ENCODE data around the gene RBCK1.
A peak's percentile ranks its signal among the peaks of the same experiment; 100 is the strongest.
"Not testable (repeated sequence)": the region's sequence is repeated elsewhere in the genome, so short reads cannot be mapped to it uniquely, and the experiment has no call there.

Gene RBCK1

DNA sequence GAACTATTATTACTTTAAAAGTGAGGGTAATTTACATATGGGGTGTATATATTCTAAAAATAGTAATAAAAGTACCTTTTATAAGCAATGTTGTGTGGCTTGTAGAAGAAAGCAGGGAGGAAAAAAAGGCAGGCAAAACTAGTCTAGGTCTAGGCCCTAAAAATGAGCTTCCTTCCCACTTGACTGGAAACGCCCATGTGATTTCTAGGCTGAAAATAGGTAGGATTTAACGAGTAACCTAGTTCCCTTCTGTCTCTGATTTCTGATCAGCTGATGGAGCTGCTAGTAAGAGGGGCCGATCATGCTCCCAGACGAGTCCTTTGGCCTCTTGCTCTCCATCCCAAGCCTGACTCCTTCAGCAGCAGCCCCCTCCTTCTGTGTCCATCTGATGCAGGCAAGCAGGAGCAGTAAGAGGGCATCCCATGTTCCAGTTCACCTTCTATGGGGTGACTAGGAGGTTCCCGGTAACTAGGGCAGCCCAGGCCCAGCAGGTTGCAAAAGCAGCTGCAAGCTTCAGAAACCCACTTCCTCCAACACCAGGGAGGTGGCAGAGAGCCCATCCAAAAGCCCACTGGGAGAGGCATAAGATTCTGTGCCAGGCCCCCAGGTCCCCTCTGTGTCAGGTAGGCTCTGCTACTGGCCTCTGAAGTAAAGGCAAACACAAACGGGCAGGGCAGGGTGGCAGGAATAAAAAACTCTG, 29.8 kb downstream of the RBCK1 start:
- no peak for DNase-seq (ENCODE audit: low spot score)

DNA sequence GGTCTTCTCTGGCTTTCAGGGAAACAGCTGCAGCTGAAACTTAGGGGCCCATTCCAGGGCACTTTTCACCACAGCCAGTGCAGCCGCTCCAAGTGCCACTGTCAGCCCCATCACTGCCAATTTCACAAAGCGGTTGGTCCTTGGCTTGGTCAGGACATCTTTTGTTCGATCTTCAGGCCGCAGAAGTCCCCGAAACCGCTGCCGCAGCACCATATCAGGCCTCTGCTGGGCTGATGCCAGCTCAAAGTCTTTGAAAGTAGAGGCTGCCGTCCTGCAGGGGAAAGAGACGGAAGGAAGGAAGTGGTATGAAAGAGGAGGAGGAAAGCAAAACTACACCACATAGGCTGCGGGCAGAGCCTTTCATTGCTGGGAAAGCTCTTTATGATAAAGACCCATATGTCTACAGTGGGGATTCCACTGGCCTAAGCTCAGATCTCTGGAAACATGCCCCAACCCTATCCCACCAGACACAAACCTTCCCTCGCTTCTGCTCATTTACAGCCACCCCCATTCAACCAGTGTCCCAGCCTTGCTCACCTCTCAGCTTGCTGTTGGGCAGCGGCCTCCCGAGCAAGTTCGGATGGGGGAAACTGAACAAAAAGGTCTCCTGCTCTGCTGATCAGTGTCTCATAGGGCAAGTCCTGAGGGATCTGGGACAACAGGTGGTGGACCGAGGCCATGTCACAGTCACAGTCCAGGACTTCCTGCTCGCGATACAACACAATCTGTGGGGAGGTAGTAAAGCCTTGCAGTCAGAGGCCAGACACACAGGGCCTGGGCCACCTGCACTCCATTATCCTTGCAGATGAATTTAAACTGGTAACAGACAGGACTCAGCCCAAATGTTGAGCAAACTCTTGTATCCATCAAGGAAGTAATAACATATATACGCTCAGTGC, 30.7 kb downstream of the RBCK1 start:
- peak; percentile 63 for DNase-seq (ENCODE audit: low spot score)

DNA sequence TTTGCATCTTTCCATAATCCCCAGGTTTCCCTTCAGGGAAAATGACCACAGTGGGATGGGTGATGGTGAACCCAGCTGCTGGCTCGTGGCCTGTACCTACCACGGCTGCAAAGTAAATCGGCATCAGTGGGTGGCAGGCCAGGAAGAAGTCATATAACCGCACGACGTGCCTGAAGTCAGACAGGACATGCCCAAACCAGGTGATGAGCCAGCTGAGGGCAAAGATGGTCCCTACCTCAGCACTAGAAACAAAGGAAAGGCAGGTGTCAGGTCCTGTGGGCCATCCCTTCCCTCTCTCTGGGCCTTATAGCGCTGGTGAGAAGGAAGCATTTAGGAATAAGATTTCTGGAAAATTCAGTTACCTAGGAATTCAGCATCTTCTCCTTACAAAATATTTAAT, 32.0 kb downstream of the RBCK1 start:
- DNase-seq (ENCODE audit: low spot score): no peak

DNA sequence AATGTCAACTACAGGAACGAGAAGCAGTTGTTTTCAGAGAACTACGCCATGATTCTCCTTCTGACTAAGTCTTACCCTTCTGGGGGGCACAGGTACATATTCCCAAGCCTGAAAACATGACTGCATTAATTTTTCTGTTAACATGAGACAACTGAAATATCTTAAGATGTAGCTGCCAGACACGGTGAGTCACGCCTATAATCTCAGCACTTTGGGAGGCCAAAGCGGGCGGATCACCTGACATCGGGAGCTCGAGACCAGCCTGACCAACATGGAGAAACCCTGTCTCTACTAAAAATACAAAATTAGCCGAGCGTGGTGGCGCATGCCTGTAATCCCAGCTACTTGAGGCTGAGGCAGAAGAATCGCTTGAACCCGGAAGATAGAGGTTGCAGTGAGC, 32.5 kb downstream of the RBCK1 start:
- DNase-seq (ENCODE audit: low spot score): no peak

DNA sequence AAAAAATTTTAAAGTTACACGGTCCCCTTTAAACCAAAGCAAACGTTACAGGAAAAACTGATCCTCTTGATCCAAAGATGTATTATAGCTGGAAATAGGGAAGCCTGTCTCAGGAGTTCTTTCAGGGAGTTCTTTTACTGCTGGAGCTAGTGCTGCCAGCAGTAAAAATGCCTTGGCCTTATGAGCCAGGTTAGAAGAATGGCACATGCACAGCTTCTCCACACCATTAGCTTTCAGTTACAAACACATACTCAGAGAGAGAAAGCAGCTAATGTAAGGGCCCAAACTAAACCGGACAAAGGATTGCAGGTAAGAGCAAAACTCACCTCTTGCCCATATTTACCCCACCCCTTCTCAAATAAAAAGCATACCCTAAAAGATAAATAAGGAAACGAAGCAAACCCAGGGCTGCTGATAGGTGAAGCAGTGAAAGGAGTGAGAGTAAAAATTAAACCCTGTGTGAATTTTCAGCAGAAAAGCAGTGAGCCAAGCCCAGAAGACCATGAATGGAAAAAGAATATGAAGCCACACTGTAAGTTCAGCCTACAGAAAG, 35.2 kb downstream of the RBCK1 start:
- no peak for DNase-seq (ENCODE audit: low spot score)

DNA sequence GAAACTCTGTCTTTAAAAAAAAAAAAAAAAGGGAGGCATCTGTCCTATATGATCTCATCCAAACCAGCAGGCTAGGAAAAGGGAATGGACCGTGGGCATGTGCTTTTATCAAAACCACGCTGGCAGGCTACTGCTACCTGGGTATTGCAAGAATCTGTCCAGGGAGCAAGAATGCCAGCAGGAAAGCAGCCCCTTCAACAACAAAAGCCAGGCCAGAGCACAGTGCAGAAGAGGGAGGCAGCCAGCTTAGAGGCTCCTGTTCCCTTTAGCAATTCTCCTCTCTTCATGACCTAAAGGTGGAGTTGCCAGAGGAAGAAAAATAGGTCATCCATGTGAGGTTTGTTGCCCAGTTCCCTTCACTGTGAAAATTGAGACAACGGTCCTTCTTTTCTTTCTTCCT, 36.0 kb downstream of the RBCK1 start:
- no peak for DNase-seq (ENCODE audit: low spot score)

DNA sequence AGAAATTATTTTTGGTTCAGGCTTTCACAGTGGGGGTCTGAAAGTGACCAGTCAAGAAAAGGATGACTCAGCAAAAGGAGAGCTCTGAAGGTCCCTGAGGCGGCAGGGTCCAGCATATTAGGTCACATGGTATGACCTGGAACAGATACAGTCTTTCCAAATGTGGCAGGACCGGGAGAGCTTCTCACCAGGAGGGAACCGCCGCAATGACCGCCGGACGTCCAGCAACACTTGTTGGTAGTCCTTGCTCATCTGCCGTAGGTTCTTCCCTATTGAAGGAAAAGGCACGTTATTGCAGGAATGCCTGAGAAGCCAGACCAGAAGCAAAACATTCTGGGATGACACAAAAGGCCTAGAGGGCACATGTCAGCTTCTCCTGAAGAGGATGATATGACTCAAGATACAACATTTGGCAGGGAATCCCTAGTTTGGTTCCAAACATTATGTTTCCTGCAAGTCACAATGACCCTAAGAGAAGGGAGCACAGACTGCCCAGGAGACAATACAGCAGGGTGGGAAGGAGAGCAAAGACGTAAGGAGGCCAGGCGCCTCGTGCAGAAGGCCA, 36.8 kb downstream of the RBCK1 start:
- no peak for DNase-seq (ENCODE audit: low spot score)

DNA sequence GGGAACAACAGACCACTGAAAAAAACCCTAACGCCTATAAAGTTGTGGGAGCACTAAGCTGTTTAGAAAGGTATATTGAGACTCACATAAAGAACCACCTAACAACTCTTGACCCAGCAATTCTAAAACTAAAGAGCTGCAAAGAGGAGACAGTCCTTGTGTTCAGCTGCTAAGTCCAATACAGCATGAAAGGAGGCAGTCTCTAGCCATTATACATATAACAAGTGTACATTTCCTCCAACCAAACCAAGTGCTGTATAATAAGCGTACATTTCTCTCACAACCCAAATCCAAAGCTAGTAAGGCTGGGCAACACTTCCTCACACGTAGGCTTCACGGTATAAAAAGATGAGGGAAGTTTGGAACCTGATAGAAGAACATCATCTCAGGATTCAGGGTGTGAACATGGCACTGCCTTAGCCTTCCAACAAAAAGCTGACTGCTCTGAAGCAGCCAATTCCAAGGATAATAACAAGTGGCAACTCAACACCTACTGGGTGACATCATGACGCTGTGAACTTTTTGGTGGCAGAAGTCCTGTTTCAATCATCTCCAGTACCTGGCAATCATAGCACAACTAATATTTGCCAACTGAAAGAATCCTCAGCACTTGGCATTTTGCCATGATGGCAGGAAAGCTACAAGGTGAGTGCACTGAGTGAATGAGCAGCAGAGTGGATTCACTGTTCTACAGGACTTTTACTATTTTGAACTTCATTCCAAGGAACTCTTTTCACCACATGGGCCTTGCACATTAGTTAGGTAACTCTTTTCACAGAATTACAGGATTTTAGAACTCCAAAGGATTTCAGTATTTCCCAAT, 37.6 kb downstream of the RBCK1 start:
- no peak for DNase-seq (ENCODE audit: low spot score)

DNA sequence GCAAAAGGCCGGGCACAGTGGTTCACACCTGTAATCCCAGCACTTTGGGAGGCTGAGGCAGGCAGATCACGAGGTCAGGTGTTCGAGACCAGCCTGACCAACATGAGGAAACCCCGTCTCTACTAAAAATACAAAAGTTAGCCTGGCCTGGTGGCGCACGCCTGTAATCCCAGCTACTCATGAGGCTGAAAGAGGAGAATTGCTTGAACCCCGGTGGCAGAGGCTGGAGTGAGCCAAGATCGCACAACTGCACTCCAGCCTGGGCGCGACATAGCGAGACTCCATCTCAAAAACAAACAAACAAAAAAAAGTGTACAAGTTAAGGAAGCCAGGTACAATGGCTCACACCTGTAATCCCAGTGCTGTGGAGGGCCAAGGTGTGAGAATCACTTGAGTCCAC, 43.9 kb downstream of the RBCK1 start:
- not testable (repeated sequence) for DNase-seq (ENCODE audit: low spot score)

DNA sequence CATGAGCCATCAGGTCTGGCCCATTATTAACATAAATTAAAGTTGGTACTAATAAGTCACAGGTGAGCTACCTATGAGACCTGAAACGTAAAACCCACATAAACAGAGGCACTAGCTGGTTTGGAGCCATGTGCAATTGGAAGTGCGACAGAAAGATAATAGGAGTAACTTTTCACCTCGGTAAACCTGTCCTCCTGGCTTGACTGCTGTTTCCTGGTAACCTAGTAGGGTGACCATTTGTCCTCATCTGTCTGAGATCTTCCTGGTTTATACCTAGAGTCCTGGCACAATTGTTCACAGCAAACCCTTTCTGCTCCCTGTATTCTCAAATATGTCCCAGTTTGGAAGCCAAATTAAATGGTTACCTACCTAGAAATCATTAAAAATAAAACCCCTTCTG, 46.9 kb downstream of the RBCK1 start:
- DNase-seq (ENCODE audit: low spot score): no peak

DNA sequence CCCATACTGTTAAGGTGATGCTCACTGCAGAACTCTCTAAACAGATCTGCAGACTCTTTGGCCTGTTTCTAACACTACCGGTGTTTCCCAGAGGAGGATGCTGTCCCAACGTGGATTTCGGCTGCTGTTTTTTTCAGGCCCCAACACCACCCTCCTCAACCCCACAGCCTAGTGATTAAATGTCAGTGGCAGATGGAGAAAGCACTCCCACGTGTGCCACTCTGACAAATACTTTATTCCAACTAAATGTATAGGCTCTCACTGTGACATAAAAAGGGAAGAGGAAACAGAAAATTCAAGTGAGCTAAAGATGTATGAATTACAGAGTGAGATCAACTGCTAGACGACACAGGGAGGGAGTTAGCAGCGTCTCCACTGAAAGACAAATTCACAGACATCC, 50.7 kb downstream of the RBCK1 start:
- no peak for DNase-seq (ENCODE audit: low spot score)

DNA sequence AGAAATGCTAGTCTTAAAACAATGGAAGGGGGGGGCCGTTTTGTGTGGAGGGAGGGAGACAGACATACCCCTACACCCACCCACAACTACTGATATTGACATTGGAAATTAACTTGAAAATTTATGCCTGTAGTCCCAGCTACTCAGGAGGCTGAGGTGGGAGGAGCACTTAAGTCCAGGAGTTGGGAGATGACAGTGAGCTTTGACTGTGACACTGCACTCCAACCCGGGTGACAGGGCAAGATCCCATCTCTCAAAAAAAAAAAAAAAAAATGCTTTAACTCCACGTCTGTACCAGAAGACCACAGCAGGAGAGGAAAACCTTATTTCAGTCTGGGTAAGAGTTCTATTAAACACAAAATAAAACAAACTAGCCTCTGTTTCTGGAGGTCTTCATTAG, 52.1 kb downstream of the RBCK1 start:
- DNase-seq (ENCODE audit: low spot score): no peak

DNA sequence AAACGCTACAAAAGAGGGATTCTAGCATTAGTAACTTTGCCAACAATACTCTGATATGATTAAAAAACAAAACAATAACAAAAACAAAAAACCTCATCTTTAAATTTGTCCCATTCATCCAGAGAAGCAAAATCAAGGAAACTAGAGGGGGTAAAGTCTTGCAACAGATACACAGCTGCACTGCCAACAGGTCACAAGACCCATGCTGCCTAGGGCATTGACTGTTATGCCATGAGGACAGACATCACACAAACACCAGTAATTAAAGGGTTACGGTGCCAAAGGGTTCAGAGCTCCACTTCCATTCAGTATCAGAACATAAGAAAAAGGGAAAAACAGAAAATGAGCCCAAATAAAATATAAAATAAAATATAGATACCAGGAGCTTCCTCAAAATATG, 52.6 kb downstream of the RBCK1 start:
- DNase-seq (ENCODE audit: low spot score): no peak

DNA sequence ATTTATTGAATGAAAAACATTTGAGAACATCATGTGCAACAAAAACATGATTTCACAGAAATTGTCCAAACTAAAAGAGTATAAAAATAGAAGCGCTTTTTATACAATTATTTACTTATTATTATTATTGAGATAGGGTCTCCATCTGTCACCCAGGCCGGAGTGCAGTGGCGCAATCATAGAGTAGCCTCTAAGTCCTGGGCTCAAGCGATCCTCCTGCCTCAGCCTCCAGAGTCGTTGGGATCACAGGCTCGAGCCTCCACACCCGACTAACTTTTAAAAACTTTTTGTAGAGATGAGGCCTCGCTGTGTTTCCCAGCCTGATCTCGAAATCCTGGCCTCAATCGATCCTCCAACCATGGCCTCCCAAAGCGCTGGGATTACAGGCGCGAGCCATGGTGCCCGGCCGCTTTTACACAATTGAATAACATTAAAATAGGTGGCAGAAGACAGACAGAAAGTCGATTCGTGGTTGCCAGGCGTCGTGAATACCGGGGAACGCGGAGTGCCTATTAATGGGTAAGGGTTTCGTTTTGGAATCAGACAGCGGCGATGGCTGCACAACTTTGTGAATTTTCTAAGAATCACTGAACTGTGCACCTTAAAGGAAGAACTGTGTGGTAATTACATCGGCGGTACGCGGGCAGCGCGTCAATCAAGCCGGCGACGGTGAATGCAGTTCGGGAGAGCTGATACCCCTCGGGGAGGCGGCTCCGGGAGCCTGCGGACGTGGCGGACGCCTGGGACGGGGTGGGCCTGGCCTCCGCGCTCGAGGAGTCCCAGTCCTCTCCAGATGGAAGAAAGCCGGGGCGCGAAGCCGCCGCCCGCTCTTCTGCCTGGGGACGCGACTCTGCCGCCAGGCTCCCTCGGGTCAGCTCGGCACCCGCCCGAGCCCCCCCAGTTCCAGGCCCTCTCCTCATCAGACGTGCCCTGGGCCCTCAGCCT, 53.4 kb downstream of the RBCK1 start:
- peak; percentile 63 for DNase-seq (ENCODE audit: low spot score)

DNA sequence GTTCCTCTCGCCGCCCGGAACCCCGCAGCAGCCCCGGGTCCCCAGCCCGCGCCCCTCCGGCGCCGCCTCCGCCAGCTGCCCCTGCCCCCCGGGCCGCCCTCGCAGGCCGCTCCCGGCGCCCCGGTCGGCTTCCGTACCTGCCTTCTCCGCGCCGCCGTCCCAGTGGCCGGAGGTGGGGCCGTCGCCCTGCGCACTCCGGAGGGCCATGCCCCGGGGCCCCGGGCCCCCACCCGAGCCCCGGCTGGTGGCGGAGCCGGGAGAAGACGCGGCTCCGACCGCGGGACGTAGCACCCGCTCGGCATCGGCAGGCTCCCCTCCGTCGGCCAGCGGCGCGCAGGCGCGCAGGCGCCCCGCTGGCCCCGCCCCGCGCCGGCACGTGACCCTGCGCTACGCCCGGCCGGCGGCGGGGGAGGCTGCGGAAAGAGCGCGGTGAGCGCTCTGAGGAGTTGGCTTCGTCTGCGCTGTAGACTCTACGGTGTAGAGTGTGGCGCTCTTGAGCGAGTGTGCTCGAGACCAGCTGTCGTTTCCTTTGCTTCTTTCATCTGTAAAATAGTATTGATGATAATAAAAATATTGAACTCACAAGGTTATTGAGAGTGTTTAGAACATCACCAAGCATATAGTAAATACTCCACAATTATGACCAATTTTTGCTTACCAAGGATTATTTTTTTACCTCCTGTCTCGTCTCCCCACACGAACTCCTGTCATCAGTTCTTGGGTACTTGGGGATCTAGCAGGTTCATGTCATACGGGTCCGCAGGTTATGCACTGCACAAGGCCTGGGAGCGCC, 54.3 kb downstream of the RBCK1 start, which contains the start of gene TBC1D20:
Gene TBC1D20 (minus strand): TSS at position 335 of the 793 bp plus-strand sequence. CDS start 128 bp downstream, at position 207.
- DNase-seq (ENCODE audit: low spot score): peak; percentile 86

DNA sequence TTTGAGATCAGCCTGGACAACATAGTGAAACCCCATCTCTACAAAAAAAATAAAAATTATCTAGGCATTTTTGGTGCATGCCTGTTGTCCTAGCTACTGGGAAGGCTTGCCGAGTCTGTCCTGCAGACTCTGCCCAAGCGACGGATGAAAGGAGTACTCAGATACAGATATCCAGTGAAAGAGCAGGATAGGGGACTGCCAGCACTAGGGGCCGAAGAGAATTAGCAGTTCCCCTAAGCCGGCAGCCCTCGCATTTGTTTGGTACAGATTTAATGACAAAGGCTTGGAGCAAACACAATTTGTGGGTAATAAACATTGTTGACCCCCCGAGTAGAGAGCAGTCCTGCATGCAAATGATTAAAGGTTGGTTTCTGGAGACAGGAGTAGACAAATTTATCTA, 59.7 kb downstream of the RBCK1 start:
- DNase-seq (ENCODE audit: low spot score): no peak

DNA sequence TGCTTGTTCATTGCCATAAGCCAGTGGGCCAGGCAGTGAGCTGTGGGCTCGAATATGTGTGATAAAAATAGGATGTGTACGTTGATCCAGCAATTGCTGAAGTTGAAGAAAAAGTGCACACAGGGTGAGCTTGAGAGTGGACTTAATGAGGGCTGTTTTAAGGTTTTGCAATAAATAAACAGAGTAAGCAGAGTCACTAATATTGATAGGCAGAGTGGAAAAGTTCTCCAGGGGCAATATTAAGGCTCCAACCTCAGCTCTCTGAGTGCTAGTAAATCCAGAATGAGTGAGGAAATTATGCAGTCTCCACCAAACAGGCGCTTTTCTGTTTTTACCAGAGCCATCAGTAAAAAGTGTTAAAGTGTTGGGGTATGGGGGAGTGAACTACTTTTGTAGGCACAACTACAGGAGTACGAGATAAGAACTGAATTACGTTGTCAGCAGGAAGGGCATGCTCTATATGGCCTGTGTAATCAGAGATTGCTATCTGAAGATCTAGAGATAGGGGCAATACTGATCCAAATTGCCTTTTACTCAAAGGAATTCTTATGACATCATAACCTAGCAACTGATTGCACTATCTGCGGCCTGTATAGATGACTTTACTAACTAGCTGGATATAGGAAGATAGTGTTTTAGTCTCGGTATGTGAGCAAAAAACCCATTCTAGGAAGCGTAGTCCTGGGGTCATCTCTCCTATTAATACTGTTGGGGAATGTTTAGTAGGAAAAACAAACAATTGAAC, 61.8 kb downstream of the RBCK1 start:
- no peak for DNase-seq (ENCODE audit: low spot score)

DNA sequence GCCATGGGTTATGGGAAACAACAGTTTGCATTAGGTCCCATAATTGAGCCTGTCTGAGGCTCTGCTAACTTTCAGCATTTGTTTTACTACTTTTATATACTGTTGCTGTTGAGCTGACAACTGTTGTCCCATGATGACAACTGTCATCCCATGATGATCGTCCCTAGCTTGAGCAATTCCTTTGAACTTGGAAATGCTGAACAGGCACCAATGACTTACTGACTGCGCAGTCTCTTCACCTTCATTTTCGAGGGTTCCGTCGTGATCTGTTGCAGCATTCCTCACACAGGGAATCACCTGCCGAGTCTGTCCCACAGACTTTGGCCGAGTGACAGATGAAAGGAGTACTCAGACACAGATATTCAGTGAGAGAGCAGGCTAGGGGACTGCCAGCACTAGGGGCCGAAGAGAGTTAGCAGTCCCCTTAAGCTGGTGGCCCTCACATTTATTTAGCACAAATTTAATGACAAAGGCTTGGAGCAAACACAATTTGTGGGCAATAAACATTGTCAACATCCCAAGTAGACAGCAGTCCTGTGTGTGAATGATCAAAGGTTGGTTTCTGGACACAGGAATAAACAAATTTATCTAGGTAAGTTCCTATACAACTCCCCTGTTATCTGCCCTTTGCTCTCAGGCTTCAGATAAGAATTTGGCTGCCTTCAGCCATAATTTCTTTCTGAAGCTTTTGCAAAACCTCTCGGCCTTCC, 64.2 kb downstream of the RBCK1 start:
- DNase-seq (ENCODE audit: low spot score): no peak

Measured in CD4-positive, alpha-beta T cell treated with Interleukin-2 at 100 ng/mL for 4 hours (primary cell).